GM06990 (cell line): Measurements from ENCODE around the gene MMP19.

Experiments
- DNase-seq: peaks from one replicate; pipeline ENCODE4 v3.0.0-alpha.2; 2011; ENCODE audit not compliant: insufficient read length; ENCODE audit errors: extremely low read depth
- H3K27me3 ChIP-seq: replicated peaks from 2 replicates; pipeline ENCODE4 v1.6.0; 2011; ENCODE audit warnings: low read length; ENCODE audit not compliant: control insufficient read depth, insufficient read depth
- H3K36me3 ChIP-seq: 2 replicates; pipeline ENCODE4 v1.5.1; 2011; ENCODE audit warnings: low read length; ENCODE audit not compliant: control insufficient read depth, insufficient read depth
- H3K4me3 ChIP-seq: replicated peaks from 2 replicates; pipeline ENCODE4 v1.5.1; 2011; ENCODE audit warnings: low read depth, mild to moderate bottlenecking, control low read depth, low read length
- TF ChIP-seq, protein P1 (sequence below): IDR thresholded peaks from 2 replicates; pipeline ENCODE4 v1.5.1; 2011; ENCODE audit warnings: low read length, control low read depth, mild to moderate bottlenecking, inconsistent platforms; ENCODE audit not compliant: insufficient read depth, poor library complexity, severe bottlenecking

The MMP19 gene

DNA sequence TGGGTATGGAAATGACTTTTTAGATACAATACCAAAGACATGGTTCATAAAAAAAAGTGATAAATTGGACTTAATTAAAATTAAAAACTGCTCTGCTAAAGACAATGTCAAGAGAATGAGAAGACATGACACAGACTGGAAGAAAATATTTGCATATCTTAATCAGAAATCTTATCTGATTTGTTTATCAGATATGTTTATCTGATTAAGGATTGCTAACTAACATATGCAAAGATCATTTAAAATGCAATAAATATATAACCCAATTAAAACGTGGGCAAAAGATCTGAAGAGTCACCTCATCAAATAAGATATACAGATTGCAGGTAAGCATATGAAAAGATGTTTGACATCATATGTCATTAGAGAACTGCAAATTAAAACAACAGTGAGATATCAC, 10.0 kb upstream of the MMP19 start:
- TF ChIP-seq, protein P1, sequence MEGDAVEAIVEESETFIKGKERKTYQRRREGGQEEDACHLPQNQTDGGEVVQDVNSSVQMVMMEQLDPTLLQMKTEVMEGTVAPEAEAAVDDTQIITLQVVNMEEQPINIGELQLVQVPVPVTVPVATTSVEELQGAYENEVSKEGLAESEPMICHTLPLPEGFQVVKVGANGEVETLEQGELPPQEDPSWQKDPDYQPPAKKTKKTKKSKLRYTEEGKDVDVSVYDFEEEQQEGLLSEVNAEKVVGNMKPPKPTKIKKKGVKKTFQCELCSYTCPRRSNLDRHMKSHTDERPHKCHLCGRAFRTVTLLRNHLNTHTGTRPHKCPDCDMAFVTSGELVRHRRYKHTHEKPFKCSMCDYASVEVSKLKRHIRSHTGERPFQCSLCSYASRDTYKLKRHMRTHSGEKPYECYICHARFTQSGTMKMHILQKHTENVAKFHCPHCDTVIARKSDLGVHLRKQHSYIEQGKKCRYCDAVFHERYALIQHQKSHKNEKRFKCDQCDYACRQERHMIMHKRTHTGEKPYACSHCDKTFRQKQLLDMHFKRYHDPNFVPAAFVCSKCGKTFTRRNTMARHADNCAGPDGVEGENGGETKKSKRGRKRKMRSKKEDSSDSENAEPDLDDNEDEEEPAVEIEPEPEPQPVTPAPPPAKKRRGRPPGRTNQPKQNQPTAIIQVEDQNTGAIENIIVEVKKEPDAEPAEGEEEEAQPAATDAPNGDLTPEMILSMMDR, result no peak
- no peaks in the 10 kb centered on the region for H3K36me3 ChIP-seq
- DNase-seq, result no peak
- H3K27me3 ChIP-seq, result no peaks in the 10 kb centered on the region; the same call in 1 of the 2 replicates
- H3K4me3 ChIP-seq, result no peak overlapping the region

DNA sequence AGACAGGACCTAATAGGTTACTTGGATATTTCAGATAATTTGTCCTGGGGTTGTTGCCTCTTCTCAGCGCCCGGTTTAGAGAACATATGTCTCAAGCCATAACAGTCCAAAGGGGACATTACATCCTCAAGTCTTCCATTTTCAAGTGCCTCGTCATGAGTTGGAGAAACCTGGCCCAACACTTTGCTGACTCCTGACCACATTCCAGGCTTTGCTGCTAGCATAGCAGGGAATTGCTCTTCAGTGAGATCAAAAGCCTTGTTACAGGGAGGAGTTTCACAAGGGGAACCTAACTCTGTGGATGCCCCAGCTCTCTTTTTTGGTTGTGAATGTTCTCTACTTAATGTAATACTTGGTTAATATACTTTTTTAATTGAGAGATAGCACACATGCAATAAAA, 8.2 kb upstream of the MMP19 start:
- no peak overlapping the region for H3K4me3 ChIP-seq
- no peaks in the 10 kb centered on the region for H3K36me3 ChIP-seq
- no peak for DNase-seq
- TF ChIP-seq, protein P1, result no peak
- no peaks in the 10 kb centered on the region; the same call in 1 of the 2 replicates for H3K27me3 ChIP-seq

DNA sequence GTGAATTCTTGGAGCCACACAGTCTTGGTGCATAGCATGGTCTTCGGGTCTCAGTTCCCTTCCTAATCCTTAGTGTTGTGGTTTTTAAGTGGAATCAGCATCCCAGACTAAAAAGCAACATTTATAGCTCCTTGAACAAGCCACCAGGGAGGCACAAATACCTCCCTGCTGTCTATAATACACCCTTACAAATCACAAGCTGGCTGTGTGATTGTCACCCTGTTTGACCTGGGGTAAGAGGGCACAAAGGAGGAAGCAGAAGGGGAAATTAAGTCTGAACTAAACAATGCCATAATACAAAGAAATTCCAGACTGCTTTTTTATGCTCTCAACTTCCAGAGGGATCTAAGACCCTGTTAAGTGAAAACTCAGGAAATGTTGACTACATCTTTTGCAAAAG, 7.7 kb upstream of the MMP19 start:
- H3K27me3 ChIP-seq, result no peaks in the 10 kb centered on the region; the same call in 1 of the 2 replicates
- TF ChIP-seq, protein P1, result no peak
- DNase-seq, result no peak
- H3K4me3 ChIP-seq, result no peak overlapping the region
- no peaks in the 10 kb centered on the region for H3K36me3 ChIP-seq

DNA sequence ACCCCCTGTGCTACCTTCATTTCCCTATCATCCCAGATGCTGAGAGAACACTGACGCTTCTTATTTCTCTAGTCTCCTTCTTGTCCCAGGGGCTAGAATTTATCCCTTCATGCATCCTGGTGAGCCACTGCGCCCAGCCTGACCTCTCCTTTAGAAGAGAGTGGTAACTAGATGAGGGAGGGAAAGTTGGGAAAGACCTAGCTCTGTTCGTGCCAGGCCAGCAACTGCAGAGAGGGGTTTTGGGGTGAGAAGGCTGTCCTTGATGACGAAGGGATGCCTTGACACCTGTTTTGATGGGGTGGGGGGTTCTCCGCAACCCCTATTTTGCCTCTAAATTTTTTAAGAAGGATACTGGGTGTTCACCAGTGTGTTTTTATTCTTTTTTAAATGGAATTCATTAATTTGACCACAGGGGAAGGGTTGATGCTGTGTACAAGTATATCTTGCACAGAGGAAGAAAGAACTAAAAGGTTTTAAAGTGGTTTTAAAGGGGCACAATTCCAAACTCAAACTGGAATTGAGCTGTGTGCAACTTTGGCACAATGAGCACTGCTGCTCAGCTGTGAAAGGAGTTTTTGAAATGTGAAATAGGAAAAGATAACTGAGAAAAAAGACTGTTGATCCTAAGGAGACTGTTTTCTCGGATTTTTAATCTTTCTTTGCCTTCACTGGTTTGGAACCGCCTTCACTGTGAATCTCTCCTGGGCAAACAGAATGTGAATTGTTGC, 7.0 kb upstream of the MMP19 start:
- Histone ChIP-seq H3K4me3 (no peak overlapping the region), H3K27me3 (no peaks in the 10 kb centered on the region; the same call in 1 of the 2 replicates), H3K36me3 (no peaks in the 10 kb centered on the region)
- DNase-seq, result no peak
- TF ChIP-seq, protein P1, result no peak

DNA sequence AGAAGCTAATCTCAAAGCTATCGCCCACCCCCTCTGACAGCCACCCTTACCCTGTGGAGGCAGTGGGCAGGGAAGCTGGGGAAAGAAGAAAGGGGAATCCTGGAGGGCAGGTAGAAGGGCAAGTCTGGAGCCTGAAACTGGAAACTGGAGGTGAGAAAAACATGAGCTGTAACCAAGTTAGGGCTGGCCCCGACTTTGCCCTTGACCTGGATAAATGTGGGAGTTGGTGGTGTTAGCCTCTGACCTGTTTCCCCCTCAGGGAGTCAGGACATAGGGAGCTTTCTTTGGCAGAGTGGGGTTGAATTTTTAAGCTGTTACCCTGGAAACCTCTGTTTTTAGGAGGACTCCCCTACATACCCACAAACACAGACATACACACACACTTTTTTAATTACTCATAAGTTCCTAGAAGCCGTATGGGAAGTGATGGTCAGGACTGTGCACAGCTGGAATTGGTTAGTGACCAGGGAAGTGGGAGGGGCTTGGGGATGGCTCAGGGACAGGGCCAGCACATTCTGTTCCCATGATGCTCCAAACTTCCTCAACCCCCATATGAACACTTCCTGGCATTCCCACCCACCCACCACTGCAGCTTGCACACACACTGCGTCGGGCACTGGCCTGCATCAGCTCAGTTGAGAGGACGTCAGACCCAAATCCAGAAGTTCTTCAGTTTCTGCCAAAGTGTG, 5.0 kb upstream of the MMP19 start:
- H3K27me3 ChIP-seq, result no peaks in the 10 kb centered on the region; the same call in 1 of the 2 replicates
- H3K36me3 ChIP-seq, result no peaks in the 10 kb centered on the region
- no peak overlapping the region for H3K4me3 ChIP-seq
- DNase-seq, result no peak
- TF ChIP-seq, protein P1, result no peak
